Measurements from ENCODE around the gene INPP5E.
A peak's percentile ranks its signal among the peaks of the same experiment; 100 is the strongest.

The INPP5E gene, protein sequence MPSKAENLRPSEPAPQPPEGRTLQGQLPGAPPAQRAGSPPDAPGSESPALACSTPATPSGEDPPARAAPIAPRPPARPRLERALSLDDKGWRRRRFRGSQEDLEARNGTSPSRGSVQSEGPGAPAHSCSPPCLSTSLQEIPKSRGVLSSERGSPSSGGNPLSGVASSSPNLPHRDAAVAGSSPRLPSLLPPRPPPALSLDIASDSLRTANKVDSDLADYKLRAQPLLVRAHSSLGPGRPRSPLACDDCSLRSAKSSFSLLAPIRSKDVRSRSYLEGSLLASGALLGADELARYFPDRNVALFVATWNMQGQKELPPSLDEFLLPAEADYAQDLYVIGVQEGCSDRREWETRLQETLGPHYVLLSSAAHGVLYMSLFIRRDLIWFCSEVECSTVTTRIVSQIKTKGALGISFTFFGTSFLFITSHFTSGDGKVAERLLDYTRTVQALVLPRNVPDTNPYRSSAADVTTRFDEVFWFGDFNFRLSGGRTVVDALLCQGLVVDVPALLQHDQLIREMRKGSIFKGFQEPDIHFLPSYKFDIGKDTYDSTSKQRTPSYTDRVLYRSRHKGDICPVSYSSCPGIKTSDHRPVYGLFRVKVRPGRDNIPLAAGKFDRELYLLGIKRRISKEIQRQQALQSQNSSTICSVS

DNA sequence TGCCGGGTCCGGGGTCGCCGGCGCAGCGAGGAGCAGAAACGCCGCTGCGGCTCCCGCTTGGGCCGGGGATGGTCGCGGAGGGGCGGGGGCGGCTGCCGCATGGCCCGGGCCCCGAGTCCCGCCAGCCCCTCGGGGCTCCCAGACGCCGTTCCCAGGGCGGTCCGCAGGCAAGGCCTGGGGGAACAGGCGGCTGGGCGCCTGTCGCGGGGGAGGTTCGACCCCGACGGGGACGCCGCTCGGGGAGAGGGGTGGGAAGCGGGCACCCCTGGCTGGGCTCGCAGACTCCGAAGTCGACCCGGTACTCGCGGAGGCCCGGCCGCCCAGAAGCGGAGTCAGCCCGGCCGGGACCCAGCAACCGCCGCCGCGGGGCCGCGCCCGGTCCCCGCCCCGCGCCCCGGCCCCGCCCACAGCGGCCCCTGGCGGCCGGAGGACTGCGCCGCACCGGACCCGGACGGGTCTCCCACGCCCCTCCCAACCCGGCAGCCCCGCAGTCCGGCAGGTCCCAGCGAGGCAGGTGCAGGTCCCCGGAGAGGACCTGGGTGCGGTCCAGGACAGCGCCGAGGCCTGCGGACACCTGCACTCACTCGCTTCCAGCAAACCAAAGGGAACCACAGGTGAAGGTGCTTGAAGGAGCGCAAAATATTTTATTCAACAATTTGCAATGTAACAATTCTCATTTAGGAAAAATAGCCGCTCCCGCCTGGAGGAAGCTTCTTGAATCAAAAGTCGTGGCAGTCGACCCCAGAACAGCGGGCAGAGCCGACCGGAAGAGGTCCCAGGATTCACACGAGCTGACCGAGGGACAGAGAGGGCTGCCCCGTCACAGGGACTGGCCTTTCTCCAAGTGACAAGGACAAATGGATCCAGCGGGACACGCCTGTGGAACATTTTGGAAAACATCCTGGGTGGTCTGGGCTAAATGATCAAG is at the start of gene INPP5E:
INPP5E (minus strand) TSS at position 365 of the 928 bp plus-strand sequence. CDS start 426 bp downstream, outside the sequence.
- DNase-seq: peak; percentile 48

DNA sequence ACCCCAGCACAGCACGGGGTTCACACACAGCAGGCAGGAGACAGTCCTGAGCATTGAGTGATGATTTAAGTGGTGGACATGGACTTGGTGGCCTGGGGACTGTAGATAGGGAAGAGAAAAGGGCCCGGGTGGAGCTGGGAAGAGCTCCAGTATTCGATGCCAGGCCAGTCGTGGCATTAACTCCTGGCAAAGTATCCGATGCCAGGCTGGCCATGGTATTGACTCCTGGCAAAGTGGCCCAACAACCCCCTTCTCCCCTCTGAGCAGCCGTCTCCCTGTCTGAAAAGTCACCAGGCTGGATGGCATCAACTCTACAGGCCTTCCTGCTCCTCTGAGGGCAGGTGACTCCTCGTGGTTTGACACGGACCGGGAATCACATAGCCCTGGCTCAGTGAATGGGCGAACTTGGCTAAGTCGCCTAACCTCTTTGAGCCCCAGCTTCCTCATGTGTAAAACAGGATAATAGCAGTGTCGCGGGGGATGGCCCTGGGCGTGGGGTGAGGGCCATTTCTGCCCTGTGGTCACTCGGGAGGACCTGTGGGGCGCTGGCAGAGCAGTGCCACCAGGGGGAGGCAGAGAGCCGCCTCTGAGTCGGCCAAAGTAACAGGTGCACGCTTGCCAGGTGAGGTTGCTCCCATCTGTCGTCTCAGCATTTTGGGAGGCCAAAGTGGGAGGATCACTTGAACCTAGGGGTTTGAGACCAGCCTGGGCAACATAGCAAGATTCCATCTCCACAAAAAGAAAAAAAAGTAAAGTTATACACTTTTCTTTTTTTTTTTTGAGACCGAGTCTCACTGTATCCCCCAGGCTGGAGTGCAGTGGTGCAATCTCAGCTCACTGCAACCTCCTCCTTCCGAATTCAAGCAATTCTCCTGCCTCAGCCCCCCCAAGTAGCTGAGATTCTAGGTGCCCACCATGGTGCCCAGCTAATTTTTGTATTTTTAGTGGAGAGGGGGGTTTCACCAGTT is 48.9 kb upstream of the INPP5E start:
- DNase-seq: no peak

DNA sequence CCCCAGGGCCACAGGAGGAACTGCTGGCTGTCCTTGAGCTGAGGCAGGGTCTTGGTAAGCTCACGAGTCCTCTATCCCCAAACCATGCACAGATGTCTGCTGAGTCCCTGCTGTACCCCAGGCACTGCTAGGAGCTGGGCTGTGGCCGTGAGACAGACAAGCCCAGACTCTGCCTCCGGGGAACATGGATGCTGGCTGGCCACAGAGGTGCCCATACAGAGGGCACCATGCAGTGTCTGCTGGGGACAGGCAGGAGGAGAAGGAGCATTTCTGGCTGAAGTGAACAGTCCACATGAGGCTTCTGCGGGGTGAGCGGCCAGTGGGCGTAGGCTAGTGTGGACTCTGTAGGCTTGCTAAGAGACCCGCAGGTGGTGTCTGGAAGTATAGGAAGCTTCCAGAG is 48.0 kb upstream of the INPP5E start:
- DNase-seq: no peak

GRCh38 chr9:136486823-136487620 is 47.4 kb upstream of the INPP5E start:
- no peak for DNase-seq

- DNase-seq: no peak
These were observed 46.5 kb upstream of the INPP5E start for GRCh38 chr9:136486131-136486530.

DNA sequence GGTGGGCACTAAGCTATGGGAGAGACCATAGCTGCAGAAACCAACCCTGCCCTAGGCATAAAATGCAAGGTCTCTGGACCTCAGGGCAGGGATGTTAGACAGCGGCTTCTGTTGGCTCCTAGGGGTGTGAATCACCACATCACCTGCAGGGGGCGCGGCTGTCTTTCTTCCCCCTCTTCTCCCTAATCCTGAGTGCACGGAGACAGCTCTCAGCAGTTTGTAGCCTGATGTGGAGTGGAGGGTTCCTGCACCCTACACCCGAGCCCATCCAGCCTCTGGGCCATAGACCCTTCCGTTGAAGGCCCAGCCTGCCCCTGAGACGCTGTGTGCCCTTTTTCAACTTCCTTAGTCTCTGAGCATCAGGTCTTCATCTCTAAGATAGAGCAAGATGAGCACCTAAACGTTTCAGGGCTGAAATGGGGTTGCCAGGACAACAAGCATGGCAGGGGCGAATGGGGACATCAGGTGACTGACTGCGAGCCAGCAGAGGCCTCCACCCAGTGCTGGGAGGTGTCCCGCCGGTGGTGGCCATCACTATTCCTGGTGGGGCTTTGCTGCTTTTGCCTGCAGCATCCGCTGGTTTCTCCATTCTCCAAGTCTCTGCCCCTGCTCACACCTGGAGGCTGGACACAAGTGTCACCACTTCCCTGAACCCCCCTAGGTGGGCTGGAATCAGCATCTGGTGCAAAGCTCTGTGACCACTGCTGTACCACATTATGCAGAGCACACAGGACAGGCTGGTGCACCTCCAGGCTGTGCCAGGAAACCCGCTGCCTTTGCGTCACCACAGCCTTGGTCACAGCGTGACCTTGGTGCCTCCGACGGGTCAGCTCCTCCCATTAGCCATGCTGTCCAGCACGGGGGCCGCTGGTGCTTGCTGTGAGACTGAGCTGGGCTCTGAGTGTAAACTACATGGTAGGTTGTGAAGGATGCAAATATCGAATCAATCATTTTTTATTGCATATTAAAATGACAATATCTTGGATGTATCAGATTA is 45.7 kb upstream of the INPP5E start:
- peak; percentile 52 for DNase-seq

GRCh38 chr9:136484153-136485048 is 44.8 kb upstream of the INPP5E start:
- no peak for DNase-seq

DNA sequence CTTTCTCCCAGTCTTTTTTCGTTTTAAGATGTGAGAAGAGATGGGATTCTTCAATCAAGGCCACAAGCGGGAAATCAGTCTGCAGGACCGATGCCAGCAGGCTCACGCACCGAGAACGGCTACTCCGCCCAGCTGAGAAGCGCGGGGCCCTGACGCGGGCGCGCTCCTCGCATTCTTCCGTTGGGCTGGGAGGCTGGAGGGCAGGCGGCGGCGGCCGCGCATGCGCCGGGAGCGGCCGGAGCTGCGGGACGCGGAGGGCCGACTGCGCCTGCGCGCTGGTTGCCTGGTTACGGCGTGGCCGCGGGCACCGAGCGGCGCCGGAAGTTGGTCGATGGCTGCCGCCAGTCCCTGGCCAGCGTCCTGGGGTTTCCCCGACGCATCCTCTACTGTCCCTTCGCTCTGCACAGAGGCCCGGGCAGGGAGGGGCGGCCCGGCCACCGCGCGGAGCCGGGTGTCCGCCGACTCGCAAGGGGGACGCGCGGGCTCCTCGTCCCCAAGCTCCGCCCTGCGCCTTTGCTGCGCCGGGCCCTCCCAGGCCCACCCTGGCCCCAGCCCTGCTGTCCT is 44.0 kb upstream of the INPP5E start:
- peak; percentile 92 for DNase-seq

- DNase-seq: peak; percentile 99
These were observed 43.3 kb upstream of the INPP5E start, which contains the start of gene SEC16A for GRCh38 chr9:136482793-136483588. SEC16A (minus strand) TSS chr9:136483040; CDS start chr9:136477615, 5,425 bp downstream.

DNA sequence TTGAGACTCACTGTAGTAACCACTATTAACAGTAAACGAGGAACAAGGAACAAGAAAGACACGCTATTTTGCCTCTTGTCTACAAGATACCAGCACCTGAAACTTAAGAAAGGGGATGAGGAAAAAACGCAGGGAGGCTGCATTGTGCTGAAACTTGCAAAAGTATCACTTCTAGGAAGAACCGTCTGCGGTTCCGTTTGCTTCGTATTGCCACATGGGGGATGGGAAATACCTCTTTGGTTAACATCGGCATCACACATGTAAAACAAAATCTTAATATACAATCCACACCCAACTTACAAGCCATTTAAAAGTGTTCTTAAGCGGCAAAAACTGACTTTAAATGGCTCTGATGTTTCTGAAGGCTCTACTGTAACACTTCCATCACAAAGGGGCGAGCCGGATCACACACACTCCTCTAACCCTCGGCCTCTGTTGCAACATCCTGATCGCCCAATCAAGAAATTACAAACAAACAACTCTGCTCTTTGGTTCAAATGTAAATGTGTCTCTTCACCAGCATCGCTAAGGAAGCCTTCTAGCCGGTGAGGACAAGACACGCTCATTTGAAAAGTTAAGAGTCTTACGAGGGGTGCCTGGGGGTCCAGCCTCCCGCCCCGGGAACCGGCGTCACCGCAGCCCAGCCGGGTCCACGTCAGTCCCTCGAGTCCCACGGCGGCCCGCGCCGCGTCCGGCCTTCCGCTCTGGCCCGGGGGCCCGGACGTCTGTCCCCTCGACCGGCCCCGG is 42.6 kb upstream of the INPP5E start:
- DNase-seq: no peak

DNA sequence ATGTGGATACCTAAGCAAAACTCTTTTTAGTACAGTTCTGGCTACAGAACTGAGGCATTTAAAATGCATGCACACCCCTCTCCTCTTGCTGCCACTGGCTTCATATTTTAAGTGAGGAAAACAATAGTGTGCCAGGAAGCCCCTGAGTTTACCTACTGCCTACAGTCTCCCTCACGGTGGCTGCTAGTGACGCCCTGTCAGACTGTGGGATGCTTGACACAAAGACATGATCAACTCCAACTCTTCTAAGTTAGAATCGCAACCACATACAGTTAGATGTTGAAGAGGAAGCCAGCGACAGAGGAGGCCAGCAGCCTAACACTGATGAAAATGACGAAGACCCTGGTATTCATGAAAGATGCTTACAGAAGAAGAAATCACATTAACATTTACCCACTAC is 41.9 kb upstream of the INPP5E start:
- DNase-seq: no peak

- no peak for DNase-seq
These were observed 36.9 kb upstream of the INPP5E start for GRCh38 chr9:136476369-136477150.

GRCh38 chr9:136474974-136475865 is 35.6 kb upstream of the INPP5E start:
- DNase-seq: no peak

DNA sequence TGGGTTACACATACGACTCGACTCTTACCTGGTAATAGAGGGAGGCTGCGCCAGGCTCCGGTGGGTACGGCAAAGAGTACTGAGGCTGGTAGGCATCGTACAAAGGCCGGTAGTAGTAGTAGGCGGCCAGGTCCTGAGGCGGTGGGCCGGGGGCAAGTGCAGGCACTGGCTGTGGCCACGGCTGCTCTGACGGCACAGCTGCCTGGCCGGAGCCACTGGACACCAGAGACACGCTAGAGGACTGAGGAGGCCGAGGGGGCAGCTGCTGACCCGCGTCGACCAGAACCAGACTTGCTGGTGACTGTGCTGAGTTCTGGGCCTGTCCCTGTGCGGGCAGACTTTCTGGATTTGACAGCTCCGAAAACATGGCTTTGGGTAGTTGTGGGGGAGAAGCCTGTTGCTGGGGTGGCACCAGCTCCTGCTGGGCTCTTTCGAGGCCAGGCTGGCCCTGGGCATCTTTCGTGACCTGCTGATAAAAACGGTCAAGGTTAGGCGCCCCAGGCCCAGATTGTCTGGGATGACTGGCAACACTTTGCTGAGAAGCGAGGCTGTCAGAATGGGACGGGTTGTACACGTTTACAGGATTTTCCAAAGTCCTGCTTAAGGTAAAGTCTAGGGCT is 34.5 kb upstream of the INPP5E start:
- DNase-seq: no peak

Measured in NCI-H1092 (cell line).